K562 (cell line): ENCODE measurements around the gene NME7. TPM values are rescaled to one million over a fixed set of nuclear protein-coding genes. Genes with fewer than 3 reads are reported as not detected.

ENCODE experiments used
- CREBBP ChIP-seq: IDR thresholded peaks from one replicate; pipeline ENCODE4 v1.6.1; 2012; ENCODE audit warnings: low read depth, mild to moderate bottlenecking, control low read depth, inconsistent platforms, low read length
- E2F3 ChIP-seq: fragments of 250-450 bp; sonication (Bioruptor Pico); IDR thresholded peaks from 2 replicates; pipeline ENCODE4 v1.4.0; 2020; ENCODE audit warnings: mild to moderate bottlenecking
- E2F4 ChIP-seq: sonication (generic); formaldehyde crosslinking; IDR thresholded peaks from 2 replicates; pipeline ENCODE4 v1.8.0; 2022; ENCODE audit warnings: mild to moderate bottlenecking, low read depth, missing genetic modification reagents
- EP300 ChIP-seq: IDR thresholded peaks from 2 replicates; pipeline ENCODE4 v1.6.1; 2012; ENCODE audit warnings: low read length, improper control_type of control experiment
- ETV6 ChIP-seq, 3 experiments: fragments of 150-350 bp in 1 of 3; sonication (generic) in 1 of 3; formaldehyde crosslinking in 1 of 3; IDR thresholded peaks; 2 replicates each; pipeline versions ENCODE4 v1.6.1 to v1.8.0; 2014 to 2022; ENCODE audit warnings: borderline replicate concordance in 2 of 3, low read depth in 2 of 3, antibody characterized with exemption in 1 of 3, low read length in 1 of 3, mild to moderate bottlenecking in 1 of 3, missing genetic modification reagents in 1 of 3
- HOXB6 ChIP-seq: fragments of 250-450 bp; sonication (Bioruptor Pico); IDR thresholded peaks from 2 replicates; pipeline ENCODE4 v1.5.1; 2022; ENCODE audit warnings: mild to moderate bottlenecking, borderline replicate concordance
- PURB ChIP-seq: sonication (generic); formaldehyde crosslinking; IDR thresholded peaks from 2 replicates; pipeline ENCODE4 v1.9.0; 2021; ENCODE audit warnings: low read depth, mild to moderate bottlenecking, missing genetic modification reagents
- RAD51 ChIP-seq: fragments of 450-650 bp; IDR thresholded peaks from 2 replicates; pipeline ENCODE4 v1.7.1; 2016; ENCODE audit warnings: low read depth, mild to moderate bottlenecking, borderline replicate concordance
- RBFOX2 ChIP-seq: fragments of 200-400 bp; formaldehyde crosslinking; IDR thresholded peaks from 2 replicates; pipeline ENCODE4 v1.6.1; 2017; ENCODE audit warnings: low read depth, mild to moderate bottlenecking, low read length, moderate library complexity
- RNF2 ChIP-seq: sonication (generic); IDR thresholded peaks from 2 replicates; pipeline ENCODE4 v1.6.1; 2016
- RNF219 ChIP-seq: fragments of 250-450 bp; sonication (Bioruptor Pico); IDR thresholded peaks from 2 replicates; pipeline ENCODE4 v1.5.0; 2022; ENCODE audit warnings: mild to moderate bottlenecking
- STAG1 ChIP-seq: sonication (generic); formaldehyde crosslinking; IDR thresholded peaks from 2 replicates; pipeline ENCODE4 v1.5.0; 2020; ENCODE audit warnings: missing genetic modification reagents, borderline replicate concordance
- TAF1 ChIP-seq: IDR thresholded peaks from 2 replicates; pipeline ENCODE4 v1.6.1; 2011; ENCODE audit warnings: mild to moderate bottlenecking, low read length, moderate library complexity; ENCODE audit not compliant: insufficient read depth, control insufficient read depth, severe bottlenecking; ENCODE audit errors: extremely low read depth
- TRIM25 ChIP-seq: fragments of 450-650 bp; IDR thresholded peaks from 2 replicates; pipeline ENCODE4 v1.7.0; 2016; ENCODE audit warnings: borderline replicate concordance
- ZBED1 ChIP-seq: IDR thresholded peaks from 2 replicates; pipeline ENCODE4 v1.6.1; 2014
- ZNF133 ChIP-seq: fragments of 250-450 bp; sonication (Bioruptor Pico); IDR thresholded peaks from 2 replicates; pipeline ENCODE4 v1.4.0; 2020; ENCODE audit warnings: mild to moderate bottlenecking
- ZNF143 ChIP-seq: sonication (generic); formaldehyde crosslinking; IDR thresholded peaks from 2 replicates; pipeline ENCODE4 v1.9.0; 2022; ENCODE audit warnings: mild to moderate bottlenecking, missing genetic modification reagents
- ZNF324 ChIP-seq: fragments of 250-450 bp; sonication (Bioruptor Pico); IDR thresholded peaks from 2 replicates; pipeline ENCODE4 v1.4.0; 2020; ENCODE audit warnings: mild to moderate bottlenecking
- ZNF445 ChIP-seq: fragments of 250-450 bp; sonication (Bioruptor Pico); IDR thresholded peaks from 2 replicates; pipeline ENCODE4 v1.4.0; 2020; ENCODE audit warnings: low read depth, mild to moderate bottlenecking, moderate library complexity
- polyA plus RNA-seq, 8 experiments: library from polyadenylated mRNA; depleted of rRNA in 4 of 8; stranded (reverse) in 5 of 8; unstranded in 3 of 8; fragments of >200 nt; fragmentation: Nextera tagmentation in 2 of 8; fragmentation: Illumina TruSeq in 1 of 8; extraction: Ambion mirVana in 2 of 8; extraction: Trizol in 1 of 8; gene quantifications; 2 replicates each; pipeline versions ENCODE4 v1.2.1 to v1.2.3, GENCODE V29; 2011 to 2014; ENCODE audit warnings: inconsistent platforms in 1 of 8, missing spikeins in 1 of 8
- total RNA-seq, 7 experiments: library from RNA; depleted of rRNA in 6 of 7; stranded (reverse); fragments of >200 nt in 6 of 7; fragmentation: Illumina TruSeq in 2 of 7; extraction: Trizol in 2 of 7; gene quantifications; 2 replicates each; pipeline versions ENCODE4 v1.2.1 to v1.2.3, GENCODE V29; 2011 to 2021; ENCODE audit warnings: low replicate concordance in 1 of 7
- TF ChIP-seq, protein P1 (sequence below): fragments of 450-650 bp; IDR thresholded peaks from 2 replicates; pipeline ENCODE4 v1.7.1; 2018; ENCODE audit warnings: mild to moderate bottlenecking, low read depth; ENCODE audit not compliant: partially characterized antibody

The NME7 gene
- total and polyA plus RNA-seq, 9 of the 15 experiments (the other 6 are each of a cell fraction or from before 2014, with no cell fraction given), result 7.9 to 43.2 (median 23.9) TPM

- TF ChIP-seq RNF2 (peak; percentile 56), ZBED1 (no peak), ZNF143 (CRISPR knock-in tag) (no peak), RAD51 (peak; percentile 99), ETV6 (IDR thresholded peaks at IDR 0.05; ENCODE audit: borderline replicate concordance in 1 of 2, low read depth in 2 of 2, low read length in 1 of 2) (no peak), ETV6 (CRISPR knock-in tag; IDR thresholded peaks at IDR 0.05; ENCODE audit: borderline replicate concordance) (no peak), ZNF133 (CRISPR knock-in tag) (no peak), TAF1 (no peak), PURB (CRISPR knock-in tag) (no peak), RBFOX2 (no peak), ZNF445 (CRISPR knock-in tag) (no peak), E2F3 (CRISPR knock-in tag) (no peak), EP300 (peak; percentile 66; the same call in 1 of the 2 replicates), E2F4 (no peak), ZNF324 (CRISPR knock-in tag) (no peak), TRIM25 (no peak), HOXB6 (CRISPR knock-in tag) (no peak), STAG1 (CRISPR knock-in tag) (no peak), CREBBP (no peak), RNF219 (no peak)
- TF ChIP-seq, protein P1, sequence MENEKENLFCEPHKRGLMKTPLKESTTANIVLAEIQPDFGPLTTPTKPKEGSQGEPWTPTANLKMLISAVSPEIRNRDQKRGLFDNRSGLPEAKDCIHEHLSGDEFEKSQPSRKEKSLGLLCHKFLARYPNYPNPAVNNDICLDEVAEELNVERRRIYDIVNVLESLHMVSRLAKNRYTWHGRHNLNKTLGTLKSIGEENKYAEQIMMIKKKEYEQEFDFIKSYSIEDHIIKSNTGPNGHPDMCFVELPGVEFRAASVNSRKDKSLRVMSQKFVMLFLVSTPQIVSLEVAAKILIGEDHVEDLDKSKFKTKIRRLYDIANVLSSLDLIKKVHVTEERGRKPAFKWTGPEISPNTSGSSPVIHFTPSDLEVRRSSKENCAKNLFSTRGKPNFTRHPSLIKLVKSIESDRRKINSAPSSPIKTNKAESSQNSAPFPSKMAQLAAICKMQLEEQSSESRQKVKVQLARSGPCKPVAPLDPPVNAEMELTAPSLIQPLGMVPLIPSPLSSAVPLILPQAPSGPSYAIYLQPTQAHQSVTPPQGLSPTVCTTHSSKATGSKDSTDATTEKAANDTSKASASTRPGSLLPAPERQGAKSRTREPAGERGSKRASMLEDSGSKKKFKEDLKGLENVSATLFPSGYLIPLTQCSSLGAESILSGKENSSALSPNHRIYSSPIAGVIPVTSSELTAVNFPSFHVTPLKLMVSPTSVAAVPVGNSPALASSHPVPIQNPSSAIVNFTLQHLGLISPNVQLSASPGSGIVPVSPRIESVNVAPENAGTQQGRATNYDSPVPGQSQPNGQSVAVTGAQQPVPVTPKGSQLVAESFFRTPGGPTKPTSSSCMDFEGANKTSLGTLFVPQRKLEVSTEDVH, result no peak
These were observed 55.3 kb downstream of the NME7 start (continued) for GRCh38 chr1:169312084-169312954.
